OCI-LY7 (cell line): ENCODE data around the gene C5orf15. TPM values are rescaled to one million over a fixed set of nuclear protein-coding genes. Genes with fewer than 3 reads are reported as not detected.

Source experiments
- BruUV-seq: library from RNA; stranded (reverse); fragments of 400-500 nt; replicated peaks from 2 replicates; lab custom pipeline; 2021; lab: Mats Ljungman, UMichigan
- CTCF ChIA-PET: fragments of 300-600 bp; sonication (Branson Sonifier 250); formaldehyde crosslinking; loops from one replicate; lab custom pipeline; 2022; ENCODE audit warnings: antibody characterized with exemption; ENCODE audit not compliant: unreplicated experiment; lab: Charles Lee
- POLR2A ChIA-PET: fragments of 300-600 bp; sonication (Branson Sonifier 250); formaldehyde crosslinking; loops from one replicate; lab custom pipeline; 2022; ENCODE audit warnings: antibody characterized with exemption; lab: Charles Lee
- DNase-seq: peaks from one replicate; pipeline ENCODE4 v3.0.0-alpha.2; 2015; ENCODE audit warnings: low spot score
- H2AFZ ChIP-seq: fragments of 200-600 bp; sonication (generic), shearing (Covaris generic); 2 replicates; pipeline ENCODE4 v1.6.1; 2014; ENCODE audit warnings: mild to moderate bottlenecking, antibody characterized with exemption, low read length, moderate library complexity
- H3K27ac ChIP-seq: fragments of 200-600 bp; sonication (generic); 2 replicates; pipeline ENCODE4 v1.5.1; 2014; ENCODE audit warnings: mixed run types, low read depth, mild to moderate bottlenecking, moderate library complexity, low read length, inconsistent platforms; ENCODE audit not compliant: poor library complexity, severe bottlenecking
- H3K36me3 ChIP-seq: fragments of 200-600 bp; sonication (generic); 2 replicates; pipeline ENCODE4 v1.6.1; 2014; ENCODE audit warnings: mild to moderate bottlenecking, antibody characterized with exemption, low read length, moderate library complexity, mixed read lengths; ENCODE audit not compliant: insufficient read depth
- H3K4me1 ChIP-seq: fragments of 200-600 bp; sonication (generic); 2 replicates; pipeline ENCODE4 v1.5.1; 2014; ENCODE audit warnings: mild to moderate bottlenecking, low read length; ENCODE audit not compliant: insufficient read depth, poor library complexity, severe bottlenecking
- H3K4me2 ChIP-seq: fragments of 200-600 bp; sonication (generic); 2 replicates; pipeline ENCODE4 v1.6.1; 2014; ENCODE audit warnings: mild to moderate bottlenecking, low read length
- H3K4me3 ChIP-seq: fragments of 200-600 bp; sonication (generic); 2 replicates; pipeline ENCODE4 v1.5.1; 2014; ENCODE audit warnings: mild to moderate bottlenecking, low read depth, low read length; ENCODE audit not compliant: poor library complexity, severe bottlenecking
- H3K79me2 ChIP-seq: fragments of 200-600 bp; sonication (generic); 2 replicates; pipeline ENCODE4 v1.6.1; 2016; ENCODE audit warnings: low read depth, mild to moderate bottlenecking, low read length, moderate library complexity, mixed read lengths; ENCODE audit not compliant: insufficient read depth
- H3K9me2 ChIP-seq: fragments of 200-600 bp; sonication (generic); 2 replicates; pipeline ENCODE4 v1.6.1; 2016; ENCODE audit warnings: mild to moderate bottlenecking, low read length, mixed read lengths; ENCODE audit not compliant: insufficient read depth
- H3K9me3 ChIP-seq: fragments of 200-600 bp; sonication (generic); 2 replicates; pipeline ENCODE4 v1.6.1; 2014; ENCODE audit warnings: mild to moderate bottlenecking, mixed run types, low read length, mixed read lengths
- H4K20me1 ChIP-seq: fragments of 200-600 bp; sonication (generic); 2 replicates; pipeline ENCODE4 v1.6.1; 2014; ENCODE audit warnings: mild to moderate bottlenecking, antibody characterized with exemption, low read length, moderate library complexity, mixed read lengths; ENCODE audit not compliant: insufficient read depth
- CTCF ChIP-seq: fragments of 200-600 bp; sonication (generic); conservative IDR thresholded peaks from 2 replicates; pipeline ENCODE4 v1.5.1; 2014; ENCODE audit warnings: mild to moderate bottlenecking, antibody characterized with exemption, low read length, moderate library complexity, mixed read lengths
- EZH2phosphoT487 ChIP-seq: fragments of 200-600 bp; sonication (generic); IDR thresholded peaks from 2 replicates; pipeline ENCODE4 v1.6.1; 2018; ENCODE audit warnings: low read depth, borderline replicate concordance, mild to moderate bottlenecking, mixed run types, antibody characterized with exemption, low read length, moderate library complexity, mixed read lengths
- intact Hi-C: fragments of 100-400 bp; cut with micrococcal nuclease; formaldehyde crosslinking; loops from one replicate; pipeline ENCODE4 v1.10.0; 2022; ENCODE audit not compliant: unreplicated experiment
- total RNA-seq, 2 experiments: library from RNA; depleted of rRNA in 1 of 2; stranded (reverse); fragments of >200 nt in 1 of 2; shearing (Covaris generic) in 1 of 2; gene quantifications; 2 replicates each; pipeline ENCODE4 v1.2.3, GENCODE V29; 2014 to 2022

C5orf15 gene
- total RNA-seq, 2 experiments from 2014 or later: 32.2 to 46.4 TPM

GRCh38 chr5:133935667-133935940 is 32.8 kb downstream of the C5orf15 start:
- no peaks in the 10 kb centered on the region for H3K79me2 ChIP-seq
- H3K4me2 ChIP-seq: peak overlapping the region; percentile 65
- ChIA-PET POLR2A (interaction anchor here (0.6 to 2.0 kb wide), 7 partner anchors 9 to 973 kb away, joined by 3 to 20 read pairs (median 6); no protein-coding TSS in a partner anchor), CTCF (interaction anchor here (0.5 to 1.9 kb wide), 3 partner anchors 11 to 833 kb away, joined by 4 to 9 read pairs (median 4); no protein-coding TSS in a partner anchor)
- intact Hi-C loops: loop anchor here (5.0 to 10.0 kb wide), 2 partner anchors 828 to 1441 kb away; partner anchors contain the start of gene IRF1
- no TSS peak for BruUV-seq
- TF ChIP-seq EZH2phosphoT487: no peak
- TF ChIP-seq CTCF: no peak
- no peaks in the 10 kb centered on the region for H3K36me3 ChIP-seq
- no peaks in the 10 kb centered on the region for H4K20me1 ChIP-seq
- peaks cover 100% of the 10 kb centered on the region for H3K4me1 ChIP-seq
- no peak for DNase-seq
- peak overlapping the region; percentile 44 for H3K4me3 ChIP-seq
- H3K9me2 ChIP-seq: no peaks in the 10 kb centered on the region
- no peak overlapping the region for H2AFZ ChIP-seq
- H3K27ac ChIP-seq: peak overlapping the region; percentile 98
- H3K9me3 ChIP-seq: no peaks in the 10 kb centered on the region; the same call in 1 of the 2 replicates

DNA sequence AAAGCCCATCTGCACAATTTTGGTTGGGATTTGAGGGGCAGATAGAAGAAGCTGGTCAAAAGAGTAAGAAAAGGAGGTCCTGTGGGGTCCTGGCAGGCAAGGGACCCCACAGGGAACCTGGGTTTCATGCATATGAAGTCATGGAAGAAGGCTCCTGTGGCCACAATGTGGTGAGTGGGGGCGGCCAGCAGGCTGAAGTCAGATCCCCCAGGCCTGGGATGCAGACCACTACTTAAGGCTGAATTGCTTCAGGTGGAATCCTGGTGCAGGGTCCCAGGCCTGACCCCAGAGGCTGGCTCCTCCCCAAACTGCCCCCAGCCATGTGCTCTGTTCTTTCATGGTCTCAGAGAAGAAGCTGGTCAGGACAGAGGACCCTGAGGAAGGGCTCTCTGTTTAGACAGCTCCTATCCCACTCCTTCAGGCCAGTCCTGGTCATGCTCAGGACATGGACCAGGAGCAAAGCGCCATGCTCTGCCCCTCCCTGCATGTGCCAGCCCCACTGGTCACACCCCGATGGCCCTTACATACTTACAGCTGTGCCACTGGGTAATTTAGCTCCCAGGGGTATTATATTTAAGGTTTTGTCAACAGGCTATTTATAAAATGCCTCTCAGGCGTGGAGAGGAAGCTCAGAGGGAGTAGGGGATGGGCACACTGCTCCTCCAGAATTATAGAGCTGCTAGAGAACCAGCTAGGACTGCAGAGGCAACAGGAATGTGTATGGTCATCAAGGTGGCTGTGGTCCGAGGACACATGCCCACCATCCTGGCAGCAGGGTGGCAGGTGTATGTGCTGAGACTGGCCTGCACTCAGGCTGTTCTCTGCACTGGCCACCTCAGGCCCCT is 33.4 kb downstream of the C5orf15 start:
- Histone ChIP-seq H3K9me2 (no peaks in the 10 kb centered on the region), H3K4me1 (peaks cover 100% of the 10 kb centered on the region), H3K4me3 (peak overlapping the region; percentile 44), H3K36me3 (no peaks in the 10 kb centered on the region), H3K9me3 (no peaks in the 10 kb centered on the region; the same call in 1 of the 2 replicates), H3K79me2 (no peaks in the 10 kb centered on the region), H3K4me2 (peak overlapping the region; percentile 65), H3K27ac (peak overlapping the region; percentile 98), H4K20me1 (no peaks in the 10 kb centered on the region), H2AFZ (peak overlapping the region; percentile 48; the same call in 1 of the 2 replicates)
- no peak for TF ChIP-seq EZH2phosphoT487
- TF ChIP-seq CTCF: no peak
- BruUV-seq: no TSS peak
- CTCF ChIA-PET: interaction anchor here (0.5 to 1.9 kb wide), 4 partner anchors 11 to 832 kb away, joined by 4 to 9 read pairs (median 5); no protein-coding TSS in a partner anchor
- POLR2A ChIA-PET: interaction anchor here (0.6 to 2.0 kb wide), 10 partner anchors 9 to 972 kb away, joined by 3 to 20 read pairs (median 4); no protein-coding TSS in a partner anchor
- intact Hi-C loops: loop anchor here (5.0 to 10.0 kb wide), 2 partner anchors 828 to 1440 kb away; partner anchors contain the start of gene IRF1
- peak; percentile 96 for DNase-seq
